Myocyte (in vitro differentiated cells): ENCODE measurements around the gene C14orf180. TPM values are rescaled to one million over a fixed set of nuclear protein-coding genes. Genes with fewer than 3 reads are reported as not detected.
A peak's percentile ranks its signal among the peaks of the same experiment; 100 is the strongest.
"Not testable (repeated sequence)": the region's sequence is repeated elsewhere in the genome, so short reads cannot be mapped to it uniquely, and the experiment has no call there.

ENCODE experiments used
- DNase-seq: peaks from one replicate; pipeline ENCODE4 v3.0.0-alpha.2; 2012; ENCODE audit warnings: low read depth
- total RNA-seq: library from RNA; depleted of rRNA; stranded (reverse); fragments of >200 nt; gene quantifications from 2 replicates; pipeline ENCODE4 v1.2.3, GENCODE V29; 2014

Gene C14orf180
- total RNA-seq, 1 donor from 2014 or later: 0.67 TPM

DNA sequence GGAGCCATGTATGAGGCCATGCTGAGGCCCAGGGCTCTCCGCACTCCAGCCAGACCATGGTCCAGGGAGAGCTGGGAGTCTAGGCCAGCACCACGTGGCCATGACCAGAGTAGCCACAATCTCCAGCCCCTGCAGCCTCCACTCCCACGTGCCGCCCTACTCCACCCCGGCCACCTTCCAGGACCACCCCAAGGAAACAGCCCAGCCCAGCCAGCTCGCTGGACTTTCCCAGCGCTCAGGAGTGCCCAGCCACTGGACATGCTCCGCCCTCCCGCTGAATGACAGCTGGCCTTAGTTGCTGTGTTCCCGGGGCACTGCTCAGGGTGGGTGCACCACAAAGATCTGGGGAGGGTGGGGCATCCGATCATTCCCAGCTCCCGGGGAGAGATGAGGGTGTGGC, 2.1 kb upstream of the C14orf180 start:
- DNase-seq: no peak

DNA sequence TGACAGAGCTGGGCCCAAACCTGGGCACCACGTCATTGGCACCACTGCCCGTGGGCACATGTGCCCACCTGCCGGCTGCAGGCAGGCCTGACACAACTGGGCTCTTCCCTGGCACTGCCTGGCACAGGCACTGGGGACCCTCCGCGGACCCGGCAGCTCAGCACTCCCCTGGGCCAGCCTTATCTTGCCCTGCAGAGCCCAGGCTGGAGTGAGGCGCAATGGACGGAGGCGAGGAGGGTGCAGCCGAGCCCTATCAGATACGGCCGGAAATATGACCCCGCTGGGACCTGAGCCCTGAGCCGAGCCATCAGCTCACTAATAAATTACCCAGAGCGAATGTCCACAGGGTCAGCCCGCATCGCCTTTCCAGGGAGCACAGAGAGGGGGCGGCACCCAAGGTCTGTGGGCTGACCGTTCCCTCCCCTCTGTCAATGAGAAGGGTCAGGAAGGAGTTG, 1.7 kb upstream of the C14orf180 start:
- DNase-seq: no peak

DNA sequence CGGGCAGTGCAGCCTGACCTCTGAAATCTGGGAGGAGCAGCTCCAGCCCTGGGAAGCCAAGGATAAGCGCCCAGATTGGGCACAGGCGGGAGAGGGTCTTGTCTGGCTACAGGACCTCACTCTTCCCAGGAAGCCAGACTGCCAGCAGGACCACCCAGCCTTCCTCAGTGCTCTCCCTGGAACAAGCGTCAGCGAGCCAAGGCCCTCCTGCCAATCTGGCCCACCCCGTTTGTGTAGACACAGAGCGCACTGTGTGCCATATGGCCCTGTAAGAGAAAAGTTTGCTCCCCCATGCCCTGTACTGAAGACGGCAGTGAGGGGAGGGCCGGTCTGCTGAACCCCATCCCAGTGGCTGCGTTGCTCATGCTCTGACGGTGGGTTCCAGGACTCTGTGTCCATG, 1.2 kb upstream of the C14orf180 start:
- no peak for DNase-seq

- DNase-seq: not testable (repeated sequence)
These were observed 375 bp downstream of the C14orf180 start for GRCh38 chr14:104579939-104580338.

DNA sequence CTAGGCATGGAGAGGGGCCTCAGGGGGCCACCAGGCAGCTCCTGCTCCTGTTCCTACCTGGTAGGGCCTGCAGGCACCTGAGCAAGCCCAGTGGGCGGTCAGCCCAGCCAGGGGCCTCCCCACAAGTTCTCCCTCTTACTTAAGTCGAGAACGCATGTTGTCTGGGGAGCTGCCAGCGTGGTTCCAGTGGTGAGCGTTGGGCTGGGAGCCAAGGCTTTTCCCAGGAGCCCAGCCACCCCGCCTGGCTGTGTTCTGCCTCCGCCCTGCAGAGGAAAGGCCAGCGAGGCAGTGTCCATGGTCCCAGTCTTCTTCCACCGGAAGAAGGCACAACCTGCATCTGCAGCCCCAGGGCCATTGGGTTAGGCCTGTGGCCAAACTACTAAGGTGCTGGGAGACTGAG, 1.4 kb downstream of the C14orf180 start:
- DNase-seq: peak; percentile 42

DNA sequence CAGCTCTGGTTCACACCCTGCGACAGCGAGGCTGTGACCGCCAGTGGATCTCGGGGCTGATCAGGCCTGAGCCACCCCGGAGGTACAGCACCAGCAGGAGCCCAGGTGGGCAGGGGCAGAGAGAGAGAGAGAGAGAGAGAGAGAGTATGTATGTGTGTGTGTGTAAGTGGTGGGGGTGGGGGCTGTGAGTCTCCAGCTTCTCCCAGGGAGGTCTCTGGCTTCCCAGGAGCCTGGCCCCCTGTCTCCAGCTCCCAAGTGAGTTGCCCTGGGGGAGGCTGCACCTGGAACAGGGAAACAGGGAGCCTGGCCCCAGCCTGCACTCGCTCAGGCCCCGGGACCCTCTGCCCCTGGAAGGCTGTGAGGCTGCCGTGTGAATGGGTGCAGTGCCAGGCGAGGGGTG, 2.0 kb downstream of the C14orf180 start:
- DNase-seq: no peak

- DNase-seq: no peak
These were observed 2.4 kb downstream of the C14orf180 start for GRCh38 chr14:104582005-104582404.

DNA sequence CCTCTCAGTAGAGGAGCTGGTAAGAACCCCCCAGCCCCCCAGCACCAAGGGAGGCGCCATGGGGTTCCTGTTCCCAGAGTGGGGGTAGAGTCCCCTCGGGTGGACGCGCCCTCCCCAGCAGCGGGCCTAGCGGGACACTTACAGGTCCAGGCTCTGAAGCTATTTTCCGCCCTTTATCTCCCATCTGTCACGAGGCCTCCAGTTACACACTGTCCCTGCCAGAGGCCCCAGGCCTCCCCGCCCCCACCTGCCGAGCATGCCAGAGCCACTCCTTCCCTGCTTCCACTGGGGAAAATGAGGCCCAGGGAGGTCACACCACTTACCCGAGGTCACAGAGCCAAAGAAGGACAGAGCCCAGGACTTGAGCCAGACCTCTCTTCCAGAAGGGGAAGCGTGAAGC, 3.1 kb downstream of the C14orf180 start:
- peak; percentile 22 for DNase-seq

- no peak for DNase-seq
These were observed 4.1 kb downstream of the C14orf180 start for GRCh38 chr14:104583424-104584306.

DNA sequence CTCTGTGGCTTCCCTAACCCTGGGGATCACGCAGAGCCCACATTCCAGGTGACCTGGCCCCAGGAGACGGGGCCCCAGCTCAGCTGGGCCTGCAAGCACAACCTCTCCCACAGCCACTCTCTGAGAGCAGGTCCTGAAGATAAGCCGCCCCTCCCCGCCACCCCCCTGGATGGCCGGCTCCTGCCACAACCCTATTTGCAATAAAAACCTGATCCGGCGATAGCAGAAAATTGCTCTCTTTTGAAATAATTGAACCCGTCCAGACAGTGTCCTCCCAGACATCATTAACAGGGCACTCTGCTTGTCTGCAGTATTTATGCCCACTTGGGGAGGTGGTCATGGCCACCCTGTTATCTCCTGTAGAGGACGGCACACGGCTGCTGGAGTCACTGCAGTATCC, 5.0 kb downstream of the C14orf180 start:
- no peak for DNase-seq

DNA sequence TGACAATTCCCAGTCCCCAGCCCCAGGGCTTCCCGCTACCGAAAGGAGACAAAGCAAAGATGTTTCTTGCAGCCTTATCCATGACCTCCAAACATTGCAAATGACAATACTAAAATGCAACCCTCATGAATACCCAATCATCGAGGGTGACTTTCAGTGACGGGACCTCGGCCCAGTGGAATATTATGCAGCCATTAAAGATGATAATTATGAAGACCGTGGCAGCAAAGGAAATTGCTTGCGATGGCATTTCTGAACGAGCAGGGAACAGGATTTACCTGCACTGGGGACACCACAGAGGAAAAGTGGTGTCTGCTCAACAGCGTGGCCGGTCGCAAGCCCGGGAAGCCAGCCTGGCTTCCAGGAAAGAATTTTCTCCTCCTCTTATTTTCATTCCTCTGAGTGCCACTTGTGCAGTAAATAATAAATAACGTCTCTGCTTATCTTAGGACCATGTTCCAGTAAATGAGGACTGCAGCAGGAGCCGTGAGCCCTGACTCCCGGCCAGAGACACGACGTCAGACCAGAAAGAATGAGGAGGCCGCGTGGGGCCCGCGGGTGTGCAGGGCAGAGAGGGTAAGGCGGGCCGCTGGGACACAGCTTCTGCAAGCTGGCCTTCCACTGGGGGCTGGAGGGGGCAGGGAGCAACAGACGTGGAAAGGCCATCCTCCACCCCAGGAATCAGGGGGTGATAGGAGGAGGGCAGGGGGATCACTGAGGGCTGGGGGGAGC, 6.6 kb downstream of the C14orf180 start:
- no peak for DNase-seq

DNA sequence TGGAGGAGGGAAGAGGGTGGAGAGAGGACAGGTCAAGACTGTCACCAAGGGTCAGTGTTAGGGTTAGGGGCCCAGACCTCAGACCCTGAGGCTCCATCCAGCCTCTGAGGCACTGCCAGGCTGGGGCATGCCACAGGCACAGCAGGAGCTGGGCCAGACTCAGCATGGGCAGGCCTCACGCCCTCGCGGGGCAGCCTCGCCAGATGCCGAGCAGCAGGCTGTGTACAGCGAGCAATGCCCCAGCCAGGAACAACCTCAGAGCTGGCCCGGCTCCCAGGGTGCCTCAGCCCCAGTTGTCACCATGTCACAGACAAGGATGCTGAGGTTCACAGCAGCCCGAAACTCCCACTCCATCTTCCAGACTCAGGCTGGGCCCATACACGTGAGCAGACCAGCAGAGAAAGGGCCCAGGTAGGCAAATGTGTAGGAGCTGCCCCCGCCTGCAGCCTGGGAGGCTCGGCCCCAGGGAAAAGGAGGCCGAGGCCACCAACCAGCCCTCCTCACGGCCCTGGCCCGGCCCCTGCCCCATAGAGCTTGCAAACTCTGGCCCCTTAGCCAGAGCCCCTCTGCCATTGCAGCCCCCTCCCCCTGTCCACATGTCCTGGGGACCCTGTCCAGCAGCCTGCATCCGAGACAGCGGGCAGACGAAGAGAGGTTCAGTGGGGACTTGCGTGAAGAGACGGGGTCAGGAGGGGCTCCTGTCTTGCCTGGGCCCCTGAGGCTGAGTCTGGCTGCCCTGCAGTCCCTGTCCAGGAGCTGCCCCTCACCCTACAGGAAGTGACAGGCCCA, 7.5 kb downstream of the C14orf180 start:
- peak; percentile 61 for DNase-seq

DNA sequence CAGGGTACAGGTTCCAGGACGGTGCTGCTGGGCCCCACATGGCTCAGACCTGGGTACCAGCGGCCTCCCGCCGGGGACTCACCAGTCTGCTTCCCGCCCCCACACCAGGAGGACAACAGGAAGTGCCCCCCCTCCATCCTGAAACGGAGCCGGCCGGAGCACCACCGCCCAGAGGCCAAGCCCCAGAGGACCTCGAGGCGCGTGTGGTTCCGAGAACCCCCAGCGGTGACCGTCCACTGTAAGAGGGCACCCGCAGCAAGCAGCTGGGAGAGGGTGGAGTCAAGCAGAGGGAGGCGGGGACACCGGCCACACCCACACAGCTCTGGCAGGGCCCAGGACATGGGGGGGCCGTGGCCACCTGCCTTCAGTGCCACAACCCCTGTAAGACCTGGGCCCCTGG, 8.1 kb downstream of the C14orf180 start:
- peak; percentile 34 for DNase-seq

- peak; percentile 17 for DNase-seq
These were observed 8.7 kb downstream of the C14orf180 start for GRCh38 chr14:104588066-104588857.

DNA sequence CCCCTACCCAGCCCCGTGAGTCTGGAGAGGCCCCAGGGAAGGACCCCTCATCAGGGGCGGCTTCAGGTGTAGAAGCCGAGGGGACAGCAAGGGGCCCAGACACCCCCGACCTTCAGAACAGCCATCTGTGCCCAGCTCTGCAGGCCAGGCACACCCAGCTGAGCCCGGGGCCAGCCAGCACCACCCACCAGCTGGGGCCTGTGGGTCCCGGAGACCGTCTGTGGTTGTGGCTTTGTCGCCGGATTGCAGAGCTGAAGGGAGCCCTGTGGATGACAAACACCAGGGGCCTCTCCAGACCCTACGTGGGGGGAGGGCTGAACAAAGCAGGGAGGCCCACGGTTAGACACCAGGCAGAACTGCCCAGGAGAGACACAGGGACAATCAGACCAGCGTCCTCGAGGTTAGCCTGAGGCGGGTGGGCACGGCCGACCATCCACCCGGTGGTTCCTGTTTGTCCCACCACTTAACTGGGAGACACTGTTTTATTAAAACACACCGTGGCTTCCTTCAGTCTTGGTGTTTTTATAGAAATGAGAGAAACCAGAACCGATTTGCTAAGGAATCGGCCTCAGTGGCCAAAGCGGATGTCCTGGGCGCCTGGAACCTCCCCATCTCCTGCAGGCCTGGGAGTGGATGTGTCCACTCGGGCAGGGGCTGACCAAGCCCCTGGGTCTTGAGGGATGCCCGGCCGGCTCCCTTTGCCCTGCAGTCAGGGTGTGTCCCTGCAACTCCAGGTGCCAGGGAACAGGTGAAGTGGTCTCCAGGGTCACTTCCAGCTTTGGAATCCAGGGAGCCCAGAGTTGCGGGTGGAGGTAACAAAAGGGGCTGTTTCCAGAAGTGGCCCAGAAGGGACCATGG, 10.0 kb downstream of the C14orf180 start:
- DNase-seq: peak; percentile 15

- DNase-seq: no peak
These were observed 10.8 kb downstream of the C14orf180 start for GRCh38 chr14:104590240-104590965.

GRCh38 chr14:104591031-104591430, 11.5 kb downstream of the C14orf180 start:
- no peak for DNase-seq

DNA sequence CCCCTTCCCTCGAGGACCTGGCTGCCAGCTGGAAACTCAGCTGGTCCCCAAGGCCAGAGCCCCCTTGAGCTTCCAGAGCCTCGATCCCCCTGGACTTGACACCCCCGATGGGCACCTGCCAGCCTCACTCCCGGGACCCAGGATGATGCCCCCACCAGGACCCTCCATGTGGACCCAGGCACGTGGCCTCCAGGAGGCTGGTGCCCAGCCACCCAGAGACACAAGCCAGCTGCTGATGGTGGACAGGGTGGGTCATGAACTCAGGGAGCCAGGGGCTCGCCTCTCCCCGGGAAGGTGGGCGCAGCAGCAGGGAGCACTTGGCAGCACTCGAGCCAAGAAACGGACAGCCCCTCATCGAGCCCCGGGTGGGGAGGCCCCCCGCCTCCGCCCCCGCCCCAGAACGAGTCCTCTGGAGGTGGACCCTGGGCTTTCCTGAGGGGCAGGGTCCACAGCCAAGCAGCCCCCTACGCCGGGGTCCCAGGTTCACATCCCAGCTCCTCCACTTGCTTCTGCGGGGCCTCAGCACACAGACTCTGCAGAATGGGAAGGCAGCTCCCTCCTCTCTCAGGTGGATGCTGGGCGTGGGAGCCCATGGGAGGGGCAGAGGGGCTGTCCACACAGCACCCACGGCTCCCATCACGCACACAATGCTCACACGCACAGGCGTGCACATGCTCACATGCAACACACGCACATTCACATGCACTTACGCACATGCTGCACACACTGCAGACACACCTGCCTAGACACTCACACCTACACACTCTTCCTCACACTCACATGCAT, 12.1 kb downstream of the C14orf180 start:
- no peak for DNase-seq
